Forelimb muscle (tissue), 1 donor: ENCODE results near the gene FOXF1. TPM values are rescaled to one million over a fixed set of nuclear protein-coding genes. Genes with fewer than 3 reads are reported as not detected.

Source experiments
- DNase-seq: peaks from one replicate; pipeline ENCODE4 v3.0.0-alpha.2; 2013; ENCODE audit warnings: low read depth
- polyA plus RNA-seq: library from polyadenylated mRNA; unstranded; fragments of 120-200 nt; gene quantifications from one replicate; pipeline ENCODE4 v1.2.1, GENCODE V29; 2013; ENCODE audit not compliant: insufficient read length

Gene FOXF1
- polyA plus RNA-seq, 1 donor: not detected

GRCh38 chr16:86533076-86533475 is 22.7 kb downstream of the FOXF1 start:
- no peak for DNase-seq

- no peak for DNase-seq
Measured at GRCh38 chr16:86533767-86534351, 23.5 kb downstream of the FOXF1 start.

- no peak for DNase-seq
Measured at GRCh38 chr16:86534779-86535615, 24.7 kb downstream of the FOXF1 start.

- DNase-seq: no peak
Measured at GRCh38 chr16:86536621-86537020, 26.3 kb downstream of the FOXF1 start.

GRCh38 chr16:86537486-86537885 is 27.2 kb downstream of the FOXF1 start:
- DNase-seq: no peak

- no peak for DNase-seq
Measured at GRCh38 chr16:86538196-86538780, 28.0 kb downstream of the FOXF1 start.

- DNase-seq: no peak
Measured at GRCh38 chr16:86540894-86541293, 30.6 kb downstream of the FOXF1 start.

- no peak for DNase-seq
Measured at GRCh38 chr16:86541560-86541959, 31.2 kb downstream of the FOXF1 start.

GRCh38 chr16:86542756-86543750 is 32.7 kb downstream of the FOXF1 start:
- no peak for DNase-seq

GRCh38 chr16:86545481-86545880 is 35.2 kb downstream of the FOXF1 start:
- DNase-seq: no peak

GRCh38 chr16:86545954-86546637 is 35.8 kb downstream of the FOXF1 start:
- no peak for DNase-seq

GRCh38 chr16:86546638-86547013 is 36.3 kb downstream of the FOXF1 start:
- DNase-seq: no peak

- no peak for DNase-seq
Measured at GRCh38 chr16:86547286-86547685, 37.0 kb downstream of the FOXF1 start.

- no peak for DNase-seq
Measured at GRCh38 chr16:86549076-86549892, 39.0 kb downstream of the FOXF1 start.

- no peak for DNase-seq
Measured at GRCh38 chr16:86549893-86550190, 39.5 kb downstream of the FOXF1 start.

- DNase-seq: no peak
Measured at GRCh38 chr16:86550281-86550680, 40.0 kb downstream of the FOXF1 start.

- no peak for DNase-seq
Measured at GRCh38 chr16:86553356-86553755, 43.0 kb downstream of the FOXF1 start.

- DNase-seq: no peak
Measured at GRCh38 chr16:86554599-86554916, 44.2 kb downstream of the FOXF1 start.

- peak; percentile 88 for DNase-seq
Measured at GRCh38 chr16:86554917-86555703, 44.8 kb downstream of the FOXF1 start, which contains the start of gene MTHFSD. Gene MTHFSD (minus strand): TSS chr16:86555235. CDS start chr16:86555184, 51 bp downstream.

GRCh38 chr16:86555704-86556075 is 45.4 kb downstream of the FOXF1 start:
- DNase-seq: no peak
